Mucosa of rectum (tissue), 2 donors: ENCODE results near the gene ZDHHC16.
A peak's percentile ranks its signal among the peaks of the same experiment; 100 is the strongest.

Source experiments
- H3K27ac ChIP-seq, 2 donors: one replicate each; pipeline ENCODE4 v1.7.0; 2013; ENCODE audit warnings: inconsistent platforms in 2 of 2, low read depth in 2 of 2, low read length in 2 of 2
- H3K27me3 ChIP-seq, 2 donors: one replicate each; pipeline ENCODE4 v1.7.0; 2013; ENCODE audit warnings: low read length in 2 of 2; ENCODE audit not compliant: control insufficient read depth in 2 of 2, insufficient read depth in 2 of 2
- H3K36me3 ChIP-seq, 2 donors: one replicate each; pipeline ENCODE4 v1.7.0; 2013; ENCODE audit warnings: low read length in 2 of 2; ENCODE audit not compliant: control insufficient read depth in 2 of 2, insufficient read depth in 2 of 2
- H3K4me1 ChIP-seq, 2 donors: one replicate each; pipeline ENCODE4 v1.7.0; 2013; ENCODE audit warnings: low read length in 2 of 2, mild to moderate bottlenecking in 1 of 2; ENCODE audit not compliant: control insufficient read depth in 2 of 2, insufficient read depth in 2 of 2
- H3K4me3 ChIP-seq, 2 donors: one replicate each; pipeline ENCODE4 v1.7.0; 2013; ENCODE audit warnings: low read length in 2 of 2
- H3K9ac ChIP-seq, 2 donors: one replicate each; pipeline ENCODE4 v1.7.0; 2013; ENCODE audit warnings: low read length in 2 of 2, low read depth in 1 of 2, mild to moderate bottlenecking in 1 of 2
- H3K9me3 ChIP-seq, 2 donors: one replicate each; pipeline ENCODE4 v1.7.0; 2013; ENCODE audit warnings: low read length in 2 of 2; ENCODE audit not compliant: control insufficient read depth in 2 of 2
- donor health status: healthy.
- donor health status: Normal muscosa, but diverticular disease.

ZDHHC16 gene

GRCh38 chr10:97490592-97490991 is 44.6 kb downstream of the ZDHHC16 start:
- no peaks in the 10 kb centered on the region for H3K9me3 ChIP-seq
- H3K9ac ChIP-seq, result no peak overlapping the region
- no peak overlapping the region for H3K4me3 ChIP-seq
- H3K36me3 ChIP-seq, result peaks cover 0 to 4% of the 10 kb centered on the region in 2 donors
- H3K4me1 ChIP-seq, result peaks cover 0 to 5% of the 10 kb centered on the region in 2 donors
- H3K27ac ChIP-seq, result no peak overlapping the region
- H3K27me3 ChIP-seq, result no peaks in the 10 kb centered on the region

- H3K27ac ChIP-seq, result no peak overlapping the region
- H3K4me3 ChIP-seq, result no peak overlapping the region
- H3K27me3 ChIP-seq, result no peaks in the 10 kb centered on the region
- no peaks in the 10 kb centered on the region for H3K9me3 ChIP-seq
- H3K9ac ChIP-seq, result no peak overlapping the region
- H3K4me1 ChIP-seq, result peaks cover 3 to 14% of the 10 kb centered on the region in 2 donors
- peaks cover 0 to 7% of the 10 kb centered on the region in 2 donors for H3K36me3 ChIP-seq
Measured at GRCh38 chr10:97494151-97494550, 48.2 kb downstream of the ZDHHC16 start.

- no peaks in the 10 kb centered on the region for H3K9me3 ChIP-seq
- no peak overlapping the region for H3K9ac ChIP-seq
- H3K27ac ChIP-seq, result no peak overlapping the region
Measured at GRCh38 chr10:97494863-97495506, 49.0 kb downstream of the ZDHHC16 start.

GRCh38 chr10:97497572-97498075 is 51.6 kb downstream of the ZDHHC16 start:
- peaks cover 0 to 7% of the 10 kb centered on the region in 2 donors for H3K36me3 ChIP-seq
- peak overlapping the region; percentile 97 to 99 for H3K4me3 ChIP-seq
- H3K9me3 ChIP-seq, result no peaks in the 10 kb centered on the region
- peaks cover 0 to 12% of the 10 kb centered on the region in 2 donors for H3K27me3 ChIP-seq
- H3K4me1 ChIP-seq, result peaks cover 3 to 9% of the 10 kb centered on the region in 2 donors
- peak overlapping the region; percentile 90 for H3K27ac ChIP-seq
- H3K9ac ChIP-seq, result peak overlapping the region; percentile 87 to 95

More at GRCh38 chr10:97494863-97495506, 49.0 kb downstream of the ZDHHC16 start:
- H3K4me1 ChIP-seq, result peaks cover 3 to 14% of the 10 kb centered on the region in 2 donors
- peaks cover 0 to 4% of the 10 kb centered on the region in 2 donors for H3K27me3 ChIP-seq
- H3K36me3 ChIP-seq, result peaks cover 0 to 7% of the 10 kb centered on the region in 2 donors
- H3K4me3 ChIP-seq, result no peak overlapping the region

- Histone ChIP-seq H3K27me3 (peaks cover 0 to 12% of the 10 kb centered on the region in 2 donors), H3K4me1 (peaks cover 3 to 9% of the 10 kb centered on the region in 2 donors), H3K27ac (peak within 1 kb of the TSS; percentile 90), H3K9ac (peak within 1 kb of the TSS; percentile 87 to 95), H3K36me3 (peaks cover 0 to 4% of the 10 kb centered on the region in 2 donors), H3K4me3 (peak within 1 kb of the TSS; percentile 97 to 99), H3K9me3 (no peaks in the 10 kb centered on the region)
Measured at GRCh38 chr10:97498076-97498840, 52.3 kb downstream of the ZDHHC16 start, which contains the start of gene MMS19. MMS19 (minus strand) TSS chr10:97498422; CDS start chr10:97498384, 38 bp downstream.

- H3K4me1 ChIP-seq, result peaks cover 3 to 9% of the 10 kb centered on the region in 2 donors
- no peaks in the 10 kb centered on the region for H3K9me3 ChIP-seq
- H3K27ac ChIP-seq, result peak within 1 kb of the TSS; percentile 90
- H3K36me3 ChIP-seq, result peaks cover 0 to 3% of the 10 kb centered on the region in 2 donors
- peak within 1 kb of the TSS; percentile 87 to 95 for H3K9ac ChIP-seq
- peaks cover 0 to 13% of the 10 kb centered on the region in 2 donors for H3K27me3 ChIP-seq
- H3K4me3 ChIP-seq, result peak within 1 kb of the TSS; percentile 97 to 99
Measured at GRCh38 chr10:97498841-97499560, 53.0 kb downstream of the ZDHHC16 start, which contains the start of gene UBTD1. UBTD1 (plus strand) TSS chr10:97498924; CDS start chr10:97499204, 280 bp downstream.

- Histone ChIP-seq H3K36me3 (peaks cover 0 to 3% of the 10 kb centered on the region in 2 donors), H3K4me3 (peak overlapping the region; percentile 73 to 97), H3K27ac (peak overlapping the region; percentile 4 to 90), H3K9ac (peak overlapping the region; percentile 56 to 87), H3K27me3 (peaks cover 0 to 15% of the 10 kb centered on the region in 2 donors), H3K4me1 (peaks cover 3 to 9% of the 10 kb centered on the region in 2 donors), H3K9me3 (no peaks in the 10 kb centered on the region)
Measured at GRCh38 chr10:97499561-97500296, 53.8 kb downstream of the ZDHHC16 start.

GRCh38 chr10:97500297-97500575 is 54.3 kb downstream of the ZDHHC16 start:
- Histone ChIP-seq H3K4me1 (peaks cover 3 to 9% of the 10 kb centered on the region in 2 donors), H3K27ac (no peak overlapping the region), H3K36me3 (peaks cover 0 to 3% of the 10 kb centered on the region in 2 donors), H3K27me3 (peaks cover 0 to 15% of the 10 kb centered on the region in 2 donors), H3K9ac (no peak overlapping the region), H3K9me3 (no peaks in the 10 kb centered on the region), H3K4me3 (peak overlapping the region in 1 of 2 donors; percentile 73)

- Histone ChIP-seq H3K4me3 (no peak overlapping the region), H3K9me3 (no peaks in the 10 kb centered on the region), H3K27ac (no peak overlapping the region), H3K36me3 (no peaks in the 10 kb centered on the region), H3K27me3 (peaks cover 0 to 15% of the 10 kb centered on the region in 2 donors), H3K9ac (no peak overlapping the region), H3K4me1 (peaks cover 0 to 1% of the 10 kb centered on the region in 2 donors)
Measured at GRCh38 chr10:97502916-97503315, 56.9 kb downstream of the ZDHHC16 start.
